Parathyroid adenoma (tissue), 2 donors: Measurements from ENCODE around the gene UBAP1.

Source experiments
- H2AFZ ChIP-seq: fragments of 300-600 bp; sonication (generic); one replicate; pipeline ENCODE4 v1.7.0; 2017; ENCODE audit warnings: antibody characterized with exemption, mild to moderate bottlenecking
- H3K27ac ChIP-seq: fragments of 300-600 bp; sonication (generic); one replicate; pipeline ENCODE4 v1.7.0; 2017
- H3K27me3 ChIP-seq: fragments of 300-600 bp; sonication (generic); one replicate; pipeline ENCODE4 v1.7.0; 2017; ENCODE audit warnings: low read length; ENCODE audit not compliant: control insufficient read depth, insufficient read depth
- H3K36me3 ChIP-seq: fragments of 300-600 bp; sonication (generic); one replicate; pipeline ENCODE4 v1.7.0; 2017; ENCODE audit warnings: low read length; ENCODE audit not compliant: control insufficient read depth, insufficient read depth
- H3K4me1 ChIP-seq: fragments of 300-600 bp; sonication (generic); one replicate; pipeline ENCODE4 v1.7.0; 2017; ENCODE audit warnings: control low read depth
- H3K4me2 ChIP-seq: fragments of 300-600 bp; sonication (generic); one replicate; pipeline ENCODE4 v1.7.0; 2017; ENCODE audit warnings: low read length
- H3K4me3 ChIP-seq: fragments of 300-600 bp; sonication (generic); one replicate; pipeline ENCODE4 v1.7.0; 2017; ENCODE audit warnings: low read depth, low read length
- H3K79me2 ChIP-seq: fragments of 300-600 bp; sonication (generic); one replicate; pipeline ENCODE4 v1.7.0; 2017; ENCODE audit warnings: control low read depth
- H3K9ac ChIP-seq: fragments of 300-600 bp; sonication (generic); one replicate; pipeline ENCODE4 v1.7.0; 2017; ENCODE audit warnings: mild to moderate bottlenecking
- H3K9me3 ChIP-seq: fragments of 300-600 bp; sonication (generic); one replicate; pipeline ENCODE4 v1.7.0; 2017; ENCODE audit warnings: low read length; ENCODE audit not compliant: control insufficient read depth
- TF ChIP-seq, protein P1 (sequence below): fragments of 300-600 bp; sonication (generic); IDR thresholded peaks from one replicate; pipeline ENCODE4 v1.7.0; 2017; ENCODE audit warnings: antibody characterized with exemption, mild to moderate bottlenecking
- donor health status: primary hyperparathyroidism.

The UBAP1 gene

DNA sequence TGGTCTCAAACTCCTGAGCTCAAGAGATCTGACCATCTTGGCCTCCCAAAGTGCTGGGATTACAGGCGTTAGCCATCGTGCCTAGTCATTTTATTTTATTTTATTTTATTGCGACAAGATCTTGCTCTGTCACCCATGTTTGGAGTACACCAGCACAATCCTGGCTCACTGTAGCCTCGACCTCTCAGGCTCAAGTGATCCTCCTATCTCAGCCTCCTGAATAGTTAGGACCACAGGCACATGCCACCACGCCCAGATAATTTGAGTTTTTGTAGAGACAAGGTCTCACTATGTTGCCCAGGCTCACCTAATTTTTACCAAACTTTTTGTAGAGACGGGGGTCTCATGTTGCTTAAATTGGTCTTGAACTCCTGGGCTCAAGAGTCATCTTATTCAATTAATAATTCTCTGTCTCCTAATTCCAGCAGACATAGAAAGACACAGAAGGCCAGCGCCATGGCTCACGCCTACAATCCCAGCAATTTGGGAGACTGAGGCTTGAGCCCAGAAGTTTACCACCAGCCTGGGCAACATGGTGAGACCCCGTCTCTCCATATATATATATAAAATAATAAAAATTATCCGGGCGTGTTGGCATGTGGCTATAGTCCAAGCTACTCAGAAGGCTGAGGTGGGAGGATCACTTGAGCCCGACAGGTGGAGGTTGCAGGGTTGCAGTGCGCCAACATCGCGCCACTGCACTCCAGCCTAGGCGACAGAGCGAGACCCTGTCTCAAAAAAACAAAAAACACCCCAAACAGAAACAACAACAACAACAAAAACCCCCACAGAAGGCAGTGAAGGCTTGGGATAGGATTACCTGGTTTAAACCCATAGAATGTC, 1.0 kb upstream of the UBAP1 start:
- peak overlapping the region; percentile 97 for H3K4me3 ChIP-seq
- H3K4me2 ChIP-seq: peak overlapping the region; percentile 91
- no peak overlapping the region for H3K9ac ChIP-seq
- no peaks in the 10 kb centered on the region for H3K36me3 ChIP-seq
- H3K79me2 ChIP-seq: peaks cover 10% of the 10 kb centered on the region
- TF ChIP-seq, protein P1, sequence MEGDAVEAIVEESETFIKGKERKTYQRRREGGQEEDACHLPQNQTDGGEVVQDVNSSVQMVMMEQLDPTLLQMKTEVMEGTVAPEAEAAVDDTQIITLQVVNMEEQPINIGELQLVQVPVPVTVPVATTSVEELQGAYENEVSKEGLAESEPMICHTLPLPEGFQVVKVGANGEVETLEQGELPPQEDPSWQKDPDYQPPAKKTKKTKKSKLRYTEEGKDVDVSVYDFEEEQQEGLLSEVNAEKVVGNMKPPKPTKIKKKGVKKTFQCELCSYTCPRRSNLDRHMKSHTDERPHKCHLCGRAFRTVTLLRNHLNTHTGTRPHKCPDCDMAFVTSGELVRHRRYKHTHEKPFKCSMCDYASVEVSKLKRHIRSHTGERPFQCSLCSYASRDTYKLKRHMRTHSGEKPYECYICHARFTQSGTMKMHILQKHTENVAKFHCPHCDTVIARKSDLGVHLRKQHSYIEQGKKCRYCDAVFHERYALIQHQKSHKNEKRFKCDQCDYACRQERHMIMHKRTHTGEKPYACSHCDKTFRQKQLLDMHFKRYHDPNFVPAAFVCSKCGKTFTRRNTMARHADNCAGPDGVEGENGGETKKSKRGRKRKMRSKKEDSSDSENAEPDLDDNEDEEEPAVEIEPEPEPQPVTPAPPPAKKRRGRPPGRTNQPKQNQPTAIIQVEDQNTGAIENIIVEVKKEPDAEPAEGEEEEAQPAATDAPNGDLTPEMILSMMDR: no peak
- H3K27ac ChIP-seq: peak overlapping the region; percentile 84
- peak overlapping the region; percentile 96 for H2AFZ ChIP-seq
- H3K4me1 ChIP-seq: no peaks in the 10 kb centered on the region
- H3K9me3 ChIP-seq: no peaks in the 10 kb centered on the region
- H3K27me3 ChIP-seq: no peaks in the 10 kb centered on the region

DNA sequence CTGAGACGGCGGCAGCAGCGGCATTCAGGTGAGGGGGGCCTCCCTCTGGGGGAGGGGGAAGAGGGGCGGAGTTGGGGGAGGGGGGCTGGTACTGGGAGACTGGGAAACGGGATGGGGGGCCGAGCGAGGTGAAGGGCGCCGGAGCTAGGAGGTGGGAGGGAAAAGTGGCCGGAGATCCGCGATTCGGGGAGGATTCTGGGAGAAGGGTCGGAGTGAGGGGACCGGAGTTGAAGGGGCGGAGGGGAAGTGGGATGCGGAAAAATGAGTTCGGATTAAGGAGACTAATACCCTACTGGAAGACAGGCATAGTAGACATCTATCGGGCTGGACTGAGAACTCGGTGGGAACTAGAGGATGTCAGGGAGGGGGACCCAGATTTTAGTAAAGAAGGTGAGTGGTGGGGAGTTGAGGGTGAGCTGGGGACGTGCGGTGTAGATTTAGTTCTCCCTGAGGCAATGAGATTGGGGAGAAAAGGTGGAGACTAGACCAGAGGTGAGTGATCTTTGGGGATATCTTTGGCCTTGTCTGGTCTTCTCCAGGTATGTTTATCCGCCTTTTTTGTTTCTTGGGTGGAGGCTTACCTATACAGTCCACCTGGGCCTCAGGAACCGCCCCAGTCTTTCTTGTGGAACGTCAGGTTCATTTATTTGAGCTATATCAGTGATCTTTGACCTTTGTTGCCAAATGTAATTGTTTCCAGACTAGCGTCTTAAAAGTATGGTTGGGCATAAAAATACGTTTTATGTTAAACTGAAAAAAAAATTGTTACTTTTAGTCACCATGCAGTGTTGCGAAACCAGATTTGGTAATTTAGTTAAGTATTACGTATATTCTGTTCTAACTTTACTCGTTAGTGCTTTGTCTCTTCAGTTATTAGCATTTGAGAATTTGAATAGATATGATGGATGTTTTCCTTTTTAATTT, 632 bp downstream of the UBAP1 start:
- TF ChIP-seq, protein P1: no peak
- Histone ChIP-seq H3K9ac (peak overlapping the region; percentile 21), H3K36me3 (no peaks in the 10 kb centered on the region), H3K27me3 (no peaks in the 10 kb centered on the region), H3K4me3 (peak overlapping the region; percentile 97), H2AFZ (peak overlapping the region; percentile 96), H3K4me1 (no peaks in the 10 kb centered on the region), H3K4me2 (peak overlapping the region; percentile 68), H3K9me3 (no peaks in the 10 kb centered on the region), H3K27ac (peak overlapping the region; percentile 84), H3K79me2 (peaks cover 12% of the 10 kb centered on the region)

DNA sequence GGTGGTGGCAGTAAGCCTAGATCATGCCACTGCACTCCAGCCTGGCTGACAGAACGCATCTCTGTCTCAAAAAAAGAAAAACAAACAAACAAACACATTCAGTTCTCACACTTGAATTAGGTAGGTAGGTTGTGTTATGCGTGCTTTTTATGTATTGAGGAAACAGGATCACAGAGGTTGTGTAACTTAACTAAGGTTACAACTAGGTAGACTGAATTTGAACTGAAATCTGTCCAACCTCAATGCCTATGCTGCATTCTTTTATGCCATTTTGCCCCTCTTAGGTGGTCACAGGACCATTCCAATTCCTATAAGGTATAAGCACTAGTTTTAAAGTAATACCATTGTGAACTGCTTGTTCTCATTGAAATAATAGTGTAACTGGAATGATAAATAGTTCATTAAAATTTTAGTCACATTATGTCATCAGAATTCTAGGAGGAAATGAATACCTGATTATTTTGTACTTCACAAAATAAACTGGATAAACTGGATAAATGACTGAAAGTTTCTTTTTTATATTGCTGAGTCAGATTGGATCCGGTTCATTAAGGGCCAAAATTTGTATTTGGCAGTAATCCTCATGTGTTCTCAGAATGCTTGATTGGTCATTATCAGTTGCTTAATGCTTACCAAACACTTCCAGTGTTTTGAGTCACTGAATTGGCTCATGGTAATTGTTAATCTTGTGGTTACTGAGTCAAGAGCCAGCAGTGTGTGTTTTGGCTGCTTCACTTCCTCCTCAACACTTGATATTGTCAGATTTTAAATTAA, 7.1 kb downstream of the UBAP1 start:
- no peak overlapping the region for H3K9ac ChIP-seq
- TF ChIP-seq, protein P1: no peak
- H3K79me2 ChIP-seq: peaks cover 8% of the 10 kb centered on the region
- no peak overlapping the region for H2AFZ ChIP-seq
- H3K36me3 ChIP-seq: no peaks in the 10 kb centered on the region
- peaks cover 2% of the 10 kb centered on the region for H3K4me1 ChIP-seq
- H3K9me3 ChIP-seq: no peaks in the 10 kb centered on the region
- no peaks in the 10 kb centered on the region for H3K27me3 ChIP-seq
- H3K4me3 ChIP-seq: no peak overlapping the region
- peak overlapping the region; percentile 41 for H3K4me2 ChIP-seq
- H3K27ac ChIP-seq: no peak overlapping the region

DNA sequence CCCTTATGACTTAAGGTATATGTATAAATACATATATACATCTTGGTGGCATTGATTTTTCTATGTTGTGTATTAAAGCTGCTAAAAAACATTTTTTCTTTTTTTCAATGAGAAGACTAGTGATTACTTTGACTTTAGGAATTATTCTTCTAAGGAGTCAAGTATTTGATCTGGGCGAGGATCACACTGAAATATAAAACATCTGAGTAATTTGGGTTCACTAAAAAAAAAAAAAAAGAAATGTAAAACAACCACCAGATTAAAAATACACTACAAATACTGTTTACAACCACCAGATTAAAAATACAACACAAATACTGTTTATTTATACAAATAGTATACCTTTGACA, 9.0 kb downstream of the UBAP1 start:
- H3K27ac ChIP-seq: no peak overlapping the region

More for the DNA sequence above, 9.0 kb downstream of the UBAP1 start:
- Histone ChIP-seq H3K4me3 (no peak overlapping the region), H2AFZ (no peak overlapping the region), H3K9me3 (no peaks in the 10 kb centered on the region), H3K36me3 (no peaks in the 10 kb centered on the region), H3K79me2 (peaks cover 7% of the 10 kb centered on the region), H3K27me3 (no peaks in the 10 kb centered on the region), H3K4me2 (no peak overlapping the region), H3K9ac (no peak overlapping the region), H3K4me1 (peaks cover 5% of the 10 kb centered on the region)
- TF ChIP-seq, protein P1: no peak
